ENCODE results near the gene CYP46A1. TPM values are rescaled to one million over a fixed set of nuclear protein-coding genes. Genes with fewer than 3 reads are reported as not detected.

Gene CYP46A1
- total and polyA plus RNA-seq, 4 experiments from 2014 or later, result 0.15 to 0.36 TPM; not detected in 2

DNA sequence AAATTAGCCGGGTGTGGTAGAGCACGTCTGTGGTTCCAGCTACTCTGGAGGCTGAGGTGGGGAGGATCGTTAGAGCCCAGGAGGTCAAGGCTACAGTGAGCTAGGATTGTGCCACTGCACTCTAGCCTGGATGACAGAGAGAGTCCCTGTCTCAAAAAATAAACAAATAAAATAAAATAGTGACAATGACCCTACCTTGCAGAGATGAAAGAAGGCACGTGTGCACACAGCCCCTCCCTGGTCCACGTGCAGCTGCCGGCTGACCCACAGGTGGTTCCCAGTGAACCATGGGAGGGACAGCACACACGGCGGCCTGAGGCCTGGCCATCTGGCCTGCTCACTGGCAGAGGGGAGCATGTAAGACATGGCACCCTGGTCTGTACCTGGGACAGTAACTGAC lies 34.5 kb upstream of the CYP46A1 start:
- peak overlapping the region in 1 of 7 donors; percentile 42 for H3K27ac Mint-ChIP-seq
- no peak overlapping the region for H3K4me3 ChIP-seq (ENCODE audit: low read length in 2 of 2)
- no peak overlapping the region for H3K4me3 Mint-ChIP-seq
- ChIA-PET POLR2A (ENCODE audit: partially characterized antibody) (no interaction called here), CTCF (ENCODE audit: partially characterized antibody) (no interaction called here)
- intact Hi-C loops (cut with micrococcal nuclease), result no loop called here
- no peaks in the 10 kb centered on the region for H3K36me3 Mint-ChIP-seq
- peaks cover 19 to 32% of the 10 kb centered on the region in 2 donors for H3K27me3 Mint-ChIP-seq
- H3K4me1 Mint-ChIP-seq, result peaks cover 0 to 2% (median 0%) of the 10 kb centered on the region in 4 donors
- no peak for DNase-seq
- H3K9me3 ChIP-seq (ENCODE audit: control insufficient read depth in 1 of 2, low read length in 2 of 2), result no peaks in the 10 kb centered on the region
- peaks cover 9% of the 10 kb centered on the region for H3K27me3 ChIP-seq (ENCODE audit: insufficient read depth, low read length)
- H3K4me1 ChIP-seq (ENCODE audit: insufficient read depth, low read length), result no peaks in the 10 kb centered on the region
- H3K9me3 Mint-ChIP-seq, result peaks cover 0 to 1% (median 0%) of the 10 kb centered on the region in 8 donors
- no peaks in the 10 kb centered on the region for H3K36me3 ChIP-seq (ENCODE audit: insufficient read depth, low read length)
- no peak overlapping the region for H3K27ac ChIP-seq (ENCODE audit: low read depth, low read length)

- Mint-ChIP-seq H3K9me3 (peaks cover 0 to 2% (median 0%) of the 10 kb centered on the region in 8 donors), H3K36me3 (no peaks in the 10 kb centered on the region), H3K27ac (no peak overlapping the region), H3K4me3 (no peak overlapping the region), H3K27me3 (peaks cover 19 to 36% of the 10 kb centered on the region in 2 donors), H3K4me1 (peaks cover 0 to 2% (median 0%) of the 10 kb centered on the region in 4 donors)
- Histone ChIP-seq H3K36me3 (ENCODE audit: insufficient read depth, low read length) (no peaks in the 10 kb centered on the region), H3K4me3 (ENCODE audit: low read length in 2 of 2) (no peak overlapping the region), H3K4me1 (ENCODE audit: insufficient read depth, low read length) (no peaks in the 10 kb centered on the region), H3K9me3 (ENCODE audit: control insufficient read depth in 1 of 2, low read length in 2 of 2) (no peaks in the 10 kb centered on the region), H3K27ac (ENCODE audit: low read depth, low read length) (no peak overlapping the region), H3K27me3 (ENCODE audit: insufficient read depth, low read length) (peaks cover 12% of the 10 kb centered on the region)
- POLR2A ChIA-PET (ENCODE audit: partially characterized antibody), result no interaction called here
- intact Hi-C loops (cut with micrococcal nuclease), result no loop called here
- CTCF ChIA-PET (ENCODE audit: partially characterized antibody), result no interaction called here
- no peak for DNase-seq
These were observed 33.9 kb upstream of the CYP46A1 start for GRCh38 chr14:99650189-99650588.

DNA sequence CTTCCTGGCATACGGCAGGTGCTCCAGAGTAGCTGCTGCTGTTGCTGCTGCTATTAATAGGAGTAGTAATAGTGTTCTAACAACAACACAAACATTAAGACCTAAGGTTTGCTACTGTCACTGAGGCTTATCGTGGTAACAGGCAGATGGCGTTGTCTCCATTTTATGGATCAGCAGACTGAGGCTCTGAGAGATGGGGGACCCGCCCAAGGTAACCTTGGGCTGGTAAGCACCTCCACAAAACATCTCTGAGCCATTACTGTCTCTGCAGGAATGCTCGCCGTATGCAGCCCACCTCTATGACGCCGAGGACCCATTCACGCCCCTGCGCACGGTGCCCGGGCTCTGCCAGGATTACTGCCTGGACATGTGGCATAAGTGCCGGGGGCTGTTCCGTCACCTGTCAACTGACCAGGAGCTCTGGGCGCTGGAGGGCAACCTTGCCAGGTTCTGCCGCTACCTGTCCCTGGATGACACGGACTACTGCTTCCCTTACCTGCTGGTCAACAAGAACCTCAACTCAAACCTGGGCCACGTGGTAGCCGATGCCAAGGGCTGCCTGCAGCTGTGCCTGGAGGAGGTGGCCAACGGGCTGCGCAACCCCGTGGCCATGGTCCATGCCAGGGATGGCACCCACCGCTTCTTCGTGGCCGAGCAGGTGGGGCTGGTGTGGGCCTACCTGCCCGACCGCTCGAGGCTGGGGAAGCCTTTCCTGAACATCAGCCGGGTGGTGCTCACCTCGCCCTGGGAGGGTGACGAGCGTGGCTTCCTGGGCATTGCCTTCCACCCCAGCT lies 31.9 kb upstream of the CYP46A1 start:
- CTCF ChIA-PET (ENCODE audit: partially characterized antibody), result no interaction called here

DNA sequence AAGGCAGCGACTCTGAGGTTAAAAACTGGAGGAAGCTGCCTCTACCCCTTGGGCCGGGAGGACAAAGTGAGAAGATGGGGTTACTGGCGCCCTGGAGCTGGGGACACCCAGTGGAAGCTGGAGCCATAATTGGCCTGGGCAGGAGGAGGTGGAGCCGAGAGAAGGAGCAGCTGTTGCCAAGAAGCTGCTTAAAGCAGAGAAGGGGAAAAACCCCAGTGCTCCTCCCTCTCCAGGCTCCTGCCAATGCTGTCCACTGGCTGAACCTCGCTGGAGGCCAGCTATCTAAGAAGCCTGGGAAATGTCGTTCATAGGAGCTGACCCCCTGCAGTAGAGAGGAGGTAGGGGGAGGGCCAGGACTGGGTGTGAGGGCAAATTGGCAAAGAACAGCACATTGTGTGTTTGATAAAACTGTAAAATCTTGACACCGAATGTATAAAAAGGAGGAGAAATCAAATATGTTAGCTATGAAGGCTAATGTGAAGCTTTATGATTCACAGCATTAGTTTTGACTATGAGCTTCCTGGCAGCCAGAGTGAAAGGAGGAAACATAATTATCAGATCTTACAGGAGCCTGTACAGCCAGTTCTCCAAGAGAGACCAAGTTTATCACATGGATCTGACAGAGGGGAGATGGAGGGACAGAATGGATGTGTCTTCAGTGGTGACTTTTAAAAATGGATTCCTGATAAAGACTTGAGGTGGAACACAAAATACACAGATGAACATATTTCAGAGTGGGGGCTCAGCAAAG lies 29.7 kb upstream of the CYP46A1 start:
- Histone ChIP-seq H3K4me3 (ENCODE audit: low read length in 2 of 2) (no peak overlapping the region), H3K9me3 (ENCODE audit: control insufficient read depth in 1 of 2, low read length in 2 of 2) (no peaks in the 10 kb centered on the region), H3K4me1 (ENCODE audit: insufficient read depth, low read length) (no peaks in the 10 kb centered on the region), H3K27me3 (ENCODE audit: insufficient read depth, low read length) (peaks cover 11% of the 10 kb centered on the region), H3K36me3 (ENCODE audit: insufficient read depth, low read length) (no peaks in the 10 kb centered on the region), H3K27ac (ENCODE audit: low read depth, low read length) (no peak overlapping the region)
- Mint-ChIP-seq H3K4me3 (no peak overlapping the region), H3K36me3 (no peaks in the 10 kb centered on the region), H3K27ac (no peak overlapping the region), H3K27me3 (peaks cover 30 to 41% of the 10 kb centered on the region in 2 donors), H3K9me3 (peaks cover 0 to 2% (median 0%) of the 10 kb centered on the region in 8 donors), H3K4me1 (peaks cover 0 to 5% (median 2%) of the 10 kb centered on the region in 4 donors)
- ChIA-PET POLR2A (ENCODE audit: partially characterized antibody) (no interaction called here), CTCF (ENCODE audit: partially characterized antibody) (interaction anchor here (0.7 kb wide), 1 partner anchor 211 kb away, joined by 4 read pairs; no protein-coding TSS in a partner anchor)
- no peak for DNase-seq
- intact Hi-C loops (cut with micrococcal nuclease), result no loop called here

More for the DNA sequence above, 31.9 kb upstream of the CYP46A1 start:
- no peak overlapping the region for H3K27ac ChIP-seq (ENCODE audit: low read depth, low read length)
- H3K27me3 ChIP-seq (ENCODE audit: insufficient read depth, low read length), result peaks cover 7% of the 10 kb centered on the region
- intact Hi-C loops (cut with micrococcal nuclease), result no loop called here
- H3K4me1 ChIP-seq (ENCODE audit: insufficient read depth, low read length), result no peaks in the 10 kb centered on the region
- DNase-seq, result no peak
- H3K9me3 Mint-ChIP-seq, result peaks cover 0 to 2% (median 0%) of the 10 kb centered on the region in 8 donors
- no peak overlapping the region for H3K4me3 Mint-ChIP-seq
- H3K27ac Mint-ChIP-seq, result no peak overlapping the region
- no peak overlapping the region for H3K4me3 ChIP-seq (ENCODE audit: low read length in 2 of 2)
- POLR2A ChIA-PET (ENCODE audit: partially characterized antibody), result no interaction called here
- H3K4me1 Mint-ChIP-seq, result no peaks in the 10 kb centered on the region
- no peaks in the 10 kb centered on the region for H3K9me3 ChIP-seq (ENCODE audit: control insufficient read depth in 1 of 2, low read length in 2 of 2)
- H3K36me3 ChIP-seq (ENCODE audit: insufficient read depth, low read length), result no peaks in the 10 kb centered on the region
- peaks cover 16 to 36% of the 10 kb centered on the region in 2 donors for H3K27me3 Mint-ChIP-seq
- H3K36me3 Mint-ChIP-seq, result no peaks in the 10 kb centered on the region

DNA sequence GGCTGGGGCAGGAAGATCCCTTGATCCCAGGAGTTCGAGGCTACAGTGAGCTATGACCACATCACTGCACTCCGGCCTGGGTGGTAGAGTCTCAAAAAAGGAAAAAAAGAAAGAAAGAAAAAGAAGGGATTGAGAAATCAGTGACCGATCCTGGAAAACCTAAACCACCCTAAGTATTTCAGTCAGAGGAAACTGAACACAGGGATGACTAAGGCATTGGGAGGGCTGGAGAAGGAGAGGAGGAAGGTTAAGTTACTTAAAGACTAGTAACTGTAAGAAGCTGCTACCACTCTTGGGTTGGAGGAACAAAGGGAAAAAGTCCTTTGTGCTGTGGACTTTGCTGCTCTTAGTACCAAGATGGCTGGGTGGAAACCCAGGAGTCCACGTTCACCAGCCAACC lies 28.6 kb upstream of the CYP46A1 start:
- Histone ChIP-seq H3K4me3 (ENCODE audit: low read length in 2 of 2) (no peak overlapping the region), H3K27ac (ENCODE audit: low read depth, low read length) (no peak overlapping the region), H3K36me3 (ENCODE audit: insufficient read depth, low read length) (no peaks in the 10 kb centered on the region), H3K9me3 (ENCODE audit: control insufficient read depth in 1 of 2, low read length in 2 of 2) (no peaks in the 10 kb centered on the region), H3K27me3 (ENCODE audit: insufficient read depth, low read length) (peaks cover 11% of the 10 kb centered on the region), H3K4me1 (ENCODE audit: insufficient read depth, low read length) (no peaks in the 10 kb centered on the region)
- POLR2A ChIA-PET (ENCODE audit: partially characterized antibody), result no interaction called here
- Mint-ChIP-seq H3K9me3 (peaks cover 0 to 2% (median 0%) of the 10 kb centered on the region in 8 donors), H3K27ac (no peak overlapping the region), H3K4me1 (peaks cover 0 to 5% (median 2%) of the 10 kb centered on the region in 4 donors), H3K36me3 (no peaks in the 10 kb centered on the region), H3K4me3 (no peak overlapping the region), H3K27me3 (peaks cover 35 to 43% of the 10 kb centered on the region in 2 donors)
- no peak for DNase-seq
- intact Hi-C loops (cut with micrococcal nuclease), result no loop called here
- CTCF ChIA-PET (ENCODE audit: partially characterized antibody), result interaction anchor here (1.0 kb wide), 1 partner anchor 230 kb away, joined by 3 read pairs; no protein-coding TSS in a partner anchor

DNA sequence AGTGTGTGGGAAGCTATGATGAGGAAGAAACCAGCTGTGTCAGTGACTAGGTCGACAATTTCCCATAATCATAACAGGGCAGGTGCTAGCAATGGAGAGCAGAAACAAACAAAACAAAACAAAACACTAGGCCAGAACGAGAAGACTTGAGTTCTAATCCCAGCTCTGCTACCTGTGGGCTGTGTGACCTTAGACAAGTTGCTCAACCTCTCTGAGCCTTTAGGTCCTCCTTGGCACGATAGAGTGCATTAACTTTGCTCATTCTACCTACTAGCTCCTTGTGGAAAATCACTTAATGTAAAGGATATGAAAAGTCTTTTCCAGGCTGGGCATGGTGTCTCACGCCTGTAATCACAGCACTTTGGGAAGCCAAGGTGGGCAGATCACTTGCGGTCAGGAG lies 27.9 kb upstream of the CYP46A1 start:
- Histone ChIP-seq H3K36me3 (ENCODE audit: insufficient read depth, low read length) (no peaks in the 10 kb centered on the region), H3K27me3 (ENCODE audit: insufficient read depth, low read length) (peaks cover 11% of the 10 kb centered on the region), H3K4me1 (ENCODE audit: insufficient read depth, low read length) (no peaks in the 10 kb centered on the region), H3K4me3 (ENCODE audit: low read length in 2 of 2) (no peak overlapping the region), H3K9me3 (ENCODE audit: control insufficient read depth in 1 of 2, low read length in 2 of 2) (no peaks in the 10 kb centered on the region), H3K27ac (ENCODE audit: low read depth, low read length) (no peak overlapping the region)
- ChIA-PET POLR2A (ENCODE audit: partially characterized antibody) (no interaction called here), CTCF (ENCODE audit: partially characterized antibody) (interaction anchor here (1.0 kb wide), 1 partner anchor 230 kb away, joined by 3 read pairs; no protein-coding TSS in a partner anchor)
- H3K9me3 Mint-ChIP-seq, result peaks cover 0 to 2% (median 0%) of the 10 kb centered on the region in 8 donors
- H3K4me3 Mint-ChIP-seq, result no peak overlapping the region
- H3K36me3 Mint-ChIP-seq, result no peaks in the 10 kb centered on the region
- peaks cover 0 to 5% (median 2%) of the 10 kb centered on the region in 4 donors for H3K4me1 Mint-ChIP-seq
- no peak overlapping the region for H3K27ac Mint-ChIP-seq
- H3K27me3 Mint-ChIP-seq, result peaks cover 35 to 45% of the 10 kb centered on the region in 2 donors
- no peak for DNase-seq
- intact Hi-C loops (cut with micrococcal nuclease), result no loop called here

- intact Hi-C loops (cut with micrococcal nuclease), result no loop called here
- Histone ChIP-seq H3K27ac (ENCODE audit: low read depth, low read length) (no peak overlapping the region), H3K4me1 (ENCODE audit: insufficient read depth, low read length) (no peaks in the 10 kb centered on the region), H3K4me3 (ENCODE audit: low read length in 2 of 2) (no peak overlapping the region), H3K27me3 (ENCODE audit: insufficient read depth, low read length) (peaks cover 11% of the 10 kb centered on the region), H3K36me3 (ENCODE audit: insufficient read depth, low read length) (no peaks in the 10 kb centered on the region), H3K9me3 (ENCODE audit: control insufficient read depth in 1 of 2, low read length in 2 of 2) (no peaks in the 10 kb centered on the region)
- ChIA-PET POLR2A (ENCODE audit: partially characterized antibody) (no interaction called here), CTCF (ENCODE audit: partially characterized antibody) (no interaction called here)
- DNase-seq, result no peak
- peaks cover 0 to 2% (median 0%) of the 10 kb centered on the region in 8 donors for H3K9me3 Mint-ChIP-seq
- H3K4me1 Mint-ChIP-seq, result peaks cover 0 to 5% (median 2%) of the 10 kb centered on the region in 4 donors
- H3K27ac Mint-ChIP-seq, result no peak overlapping the region
- H3K27me3 Mint-ChIP-seq, result peaks cover 37 to 47% of the 10 kb centered on the region in 2 donors
- no peaks in the 10 kb centered on the region for H3K36me3 Mint-ChIP-seq
- H3K4me3 Mint-ChIP-seq, result no peak overlapping the region
These were observed 26.4 kb upstream of the CYP46A1 start for GRCh38 chr14:99657645-99658155.
